ENCODE measurements around the gene MATN4.

DNA sequence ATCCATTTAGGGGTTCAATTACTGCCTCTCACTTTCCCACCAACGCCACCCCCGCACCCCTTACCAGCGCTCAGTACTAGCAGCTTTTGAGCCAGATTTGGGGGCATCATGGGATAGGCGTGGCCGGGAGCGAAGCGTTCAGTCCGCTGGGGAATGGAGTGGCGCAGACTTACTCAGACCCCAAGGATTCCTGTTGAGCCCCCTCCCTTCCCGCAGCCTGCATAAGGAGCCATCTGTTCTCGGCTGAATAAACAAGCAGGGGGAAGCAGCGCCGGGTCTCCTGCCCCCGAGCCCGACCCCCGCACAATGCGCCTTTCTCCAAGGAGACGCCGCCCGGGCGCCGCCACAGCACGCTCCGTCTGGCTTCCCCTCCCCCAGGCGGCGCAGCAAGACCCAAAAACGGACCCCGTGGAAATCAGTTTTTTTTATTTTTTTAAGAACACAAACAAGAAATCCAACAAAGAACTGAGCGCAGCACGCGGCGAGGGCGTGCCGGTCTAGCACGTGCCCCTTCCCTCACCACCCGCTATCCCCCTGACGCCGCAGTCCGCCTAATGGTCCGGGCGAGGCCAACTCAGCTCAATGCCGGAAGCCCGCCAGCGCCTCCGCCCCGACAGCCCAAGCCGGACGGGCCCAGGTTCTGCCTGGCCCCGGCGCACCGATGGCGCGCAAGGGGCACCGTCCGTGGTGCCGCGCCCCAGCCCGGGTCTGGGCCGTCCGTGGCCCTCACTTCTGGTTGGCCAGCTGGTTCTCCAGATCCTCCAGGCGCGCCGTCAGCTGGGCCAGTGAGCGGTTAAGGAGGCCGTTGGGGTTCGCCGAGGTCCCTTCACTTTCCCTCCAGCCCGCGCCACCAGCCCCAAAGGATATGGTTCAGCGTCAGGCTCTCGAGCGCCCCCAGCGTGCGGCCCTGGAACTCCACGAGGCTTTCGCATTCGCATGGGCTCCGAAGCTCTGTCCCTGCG is 14.8 kb downstream of the MATN4 start:
- TF ChIP-seq, protein P1, sequence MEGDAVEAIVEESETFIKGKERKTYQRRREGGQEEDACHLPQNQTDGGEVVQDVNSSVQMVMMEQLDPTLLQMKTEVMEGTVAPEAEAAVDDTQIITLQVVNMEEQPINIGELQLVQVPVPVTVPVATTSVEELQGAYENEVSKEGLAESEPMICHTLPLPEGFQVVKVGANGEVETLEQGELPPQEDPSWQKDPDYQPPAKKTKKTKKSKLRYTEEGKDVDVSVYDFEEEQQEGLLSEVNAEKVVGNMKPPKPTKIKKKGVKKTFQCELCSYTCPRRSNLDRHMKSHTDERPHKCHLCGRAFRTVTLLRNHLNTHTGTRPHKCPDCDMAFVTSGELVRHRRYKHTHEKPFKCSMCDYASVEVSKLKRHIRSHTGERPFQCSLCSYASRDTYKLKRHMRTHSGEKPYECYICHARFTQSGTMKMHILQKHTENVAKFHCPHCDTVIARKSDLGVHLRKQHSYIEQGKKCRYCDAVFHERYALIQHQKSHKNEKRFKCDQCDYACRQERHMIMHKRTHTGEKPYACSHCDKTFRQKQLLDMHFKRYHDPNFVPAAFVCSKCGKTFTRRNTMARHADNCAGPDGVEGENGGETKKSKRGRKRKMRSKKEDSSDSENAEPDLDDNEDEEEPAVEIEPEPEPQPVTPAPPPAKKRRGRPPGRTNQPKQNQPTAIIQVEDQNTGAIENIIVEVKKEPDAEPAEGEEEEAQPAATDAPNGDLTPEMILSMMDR (IDR thresholded peaks at IDR 0.05 in 4 of 5, conservative IDR thresholded peaks at IDR 0.05 in 1 of 5): peak; percentile 67 to 95 (median 86)
- TF ChIP-seq POLR2A (IDR thresholded peaks at IDR 0.05): no peak
